ENCODE data around the gene HOXA7.

HOXA7 gene

DNA sequence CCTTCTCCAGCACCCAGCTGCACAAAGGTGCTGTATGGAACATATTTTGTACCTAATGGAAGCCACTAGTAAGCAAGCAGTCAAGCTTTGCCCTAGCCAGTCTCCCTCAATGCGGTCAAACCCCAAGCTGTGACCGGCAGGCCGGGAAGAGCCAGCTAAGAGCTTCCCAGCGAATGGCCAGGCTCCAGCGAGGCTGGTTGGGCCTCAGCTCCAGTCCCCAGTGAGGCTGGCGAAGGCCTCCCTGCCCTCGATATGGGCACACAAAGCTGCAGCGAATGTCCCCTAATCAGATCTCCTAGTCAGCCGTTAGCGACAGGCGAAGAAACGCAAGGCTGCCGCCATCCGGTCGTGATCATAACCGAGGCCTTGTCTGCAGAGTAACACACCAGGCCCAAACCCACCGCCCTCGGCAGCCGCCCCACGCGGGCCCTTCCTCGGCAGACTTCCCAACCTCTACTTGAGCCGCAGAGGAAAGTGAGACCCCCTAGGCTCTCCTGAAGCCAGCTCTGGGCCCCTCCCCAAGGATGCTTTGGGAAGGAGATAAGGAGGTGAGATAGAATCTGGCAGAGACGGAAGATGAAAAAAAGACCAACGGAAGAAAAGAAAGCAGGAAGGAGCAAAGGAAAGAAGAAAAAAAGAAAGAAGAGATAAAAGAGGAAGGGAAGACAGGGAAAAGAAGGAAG lies 11.9 kb upstream of the HOXA7 start:
- no peak for TF ChIP-seq JUND (IDR thresholded peaks at IDR 0.05; ENCODE audit: low read depth)
- in situ Hi-C loops (cut with HindIII; ENCODE audit: low pct_unique_long_range_greater_than_20kb, low sequenced_read_pairs), result no loop called here
- no peak for DNase-seq (ENCODE audit: low read depth in 1 of 2, low spot score in 1 of 2)

- no peak for TF ChIP-seq JUND (IDR thresholded peaks at IDR 0.05; ENCODE audit: low read depth)
- DNase-seq (ENCODE audit: low read depth in 1 of 2, low spot score in 1 of 2), result no peak
- in situ Hi-C loops (cut with HindIII; ENCODE audit: low pct_unique_long_range_greater_than_20kb, low sequenced_read_pairs), result no loop called here
Measured at GRCh38 chr7:27167916-27168264, 11.4 kb upstream of the HOXA7 start.

DNA sequence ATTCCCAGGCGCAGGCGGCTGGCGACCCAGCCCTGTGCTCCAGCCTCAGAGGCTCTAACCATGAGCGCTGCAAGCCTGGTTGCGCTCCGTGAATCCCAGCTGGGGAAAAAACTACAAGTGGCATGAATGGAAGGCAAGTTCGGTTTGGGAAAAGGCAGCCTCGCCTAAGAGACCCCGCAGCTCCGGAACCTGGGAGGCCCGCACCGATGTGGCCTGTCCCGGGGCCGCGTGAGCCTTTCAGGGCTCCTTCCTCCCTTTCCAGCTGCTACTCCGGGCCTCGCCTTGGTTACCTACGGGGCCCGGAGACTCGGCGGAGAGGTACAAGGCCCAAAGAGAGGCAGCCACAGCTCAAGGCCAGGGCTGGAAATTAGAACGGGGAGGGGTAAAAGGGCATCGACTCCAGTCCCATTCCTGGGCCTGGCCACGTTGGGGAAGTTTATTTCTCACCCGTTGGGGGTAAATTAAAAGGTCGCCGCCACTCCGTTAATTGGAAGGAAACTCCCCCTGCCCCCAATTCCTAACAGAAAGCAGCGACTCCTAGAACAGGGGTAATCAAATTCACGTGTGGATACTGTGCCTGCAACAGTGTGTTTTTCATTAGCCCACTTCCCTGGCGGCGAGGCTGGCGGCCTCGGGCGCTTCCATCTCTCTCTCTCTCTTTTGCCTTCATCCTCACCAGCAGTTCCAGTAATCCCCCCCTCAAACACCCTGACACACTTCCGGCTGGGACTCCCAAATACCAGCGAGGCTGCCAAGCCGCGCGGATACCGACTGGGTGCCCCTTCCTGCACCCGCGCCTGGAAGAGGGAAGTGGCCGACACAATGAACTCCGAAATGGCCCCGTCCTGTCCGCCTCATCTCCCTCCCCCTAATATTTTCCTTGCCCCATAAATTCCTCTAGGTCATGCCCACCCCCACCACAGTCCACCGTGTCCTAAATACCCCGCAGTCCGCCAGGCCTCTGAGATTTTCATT lies 10.3 kb upstream of the HOXA7 start:
- no peak for TF ChIP-seq JUND (IDR thresholded peaks at IDR 0.05; ENCODE audit: low read depth)
- in situ Hi-C loops (cut with HindIII; ENCODE audit: low pct_unique_long_range_greater_than_20kb, low sequenced_read_pairs), result no loop called here
- DNase-seq (ENCODE audit: low read depth in 1 of 2, low spot score in 1 of 2), result no peak

GRCh38 chr7:27165996-27166530 lies 9.6 kb upstream of the HOXA7 start:
- DNase-seq (ENCODE audit: low read depth in 1 of 2, low spot score in 1 of 2), result no peak
- in situ Hi-C loops (cut with HindIII; ENCODE audit: low pct_unique_long_range_greater_than_20kb, low sequenced_read_pairs), result no loop called here
- TF ChIP-seq JUND (IDR thresholded peaks at IDR 0.05; ENCODE audit: low read depth), result no peak

- in situ Hi-C loops (cut with HindIII; ENCODE audit: low pct_unique_long_range_greater_than_20kb, low sequenced_read_pairs), result no loop called here
- no peak for DNase-seq (ENCODE audit: low read depth in 1 of 2, low spot score in 1 of 2)
- no peak for TF ChIP-seq JUND (IDR thresholded peaks at IDR 0.05; ENCODE audit: low read depth)
Measured at GRCh38 chr7:27165089-27165995, 8.9 kb upstream of the HOXA7 start, which contains the start of gene HOXA9. Gene HOXA9 (minus strand): TSS chr7:27165537. CDS start chr7:27165457, 80 bp downstream.

GRCh38 chr7:27164367-27165088 lies 8.1 kb upstream of the HOXA7 start:
- DNase-seq (ENCODE audit: low read depth in 1 of 2, low spot score in 1 of 2), result no peak
- TF ChIP-seq JUND (IDR thresholded peaks at IDR 0.05; ENCODE audit: low read depth), result no peak
- in situ Hi-C loops (cut with HindIII; ENCODE audit: low pct_unique_long_range_greater_than_20kb, low sequenced_read_pairs), result no loop called here

DNA sequence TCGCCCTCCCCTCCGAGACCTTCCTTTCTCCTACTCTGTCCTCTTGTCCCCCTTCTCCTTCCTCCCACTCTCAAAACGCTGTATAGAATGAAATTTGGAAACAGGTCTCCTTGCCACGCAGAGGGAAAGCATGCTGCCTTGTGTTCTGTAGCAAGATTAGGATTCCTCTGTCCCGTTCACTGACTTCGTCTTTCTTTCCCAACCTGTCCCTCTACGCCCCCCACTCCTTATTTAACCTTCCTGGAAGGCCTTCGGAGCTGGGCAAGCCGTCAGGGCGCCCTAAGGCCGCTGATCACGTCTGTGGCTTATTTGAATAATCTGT lies 7.5 kb upstream of the HOXA7 start:
- TF ChIP-seq JUND (IDR thresholded peaks at IDR 0.05; ENCODE audit: low read depth), result no peak
- no peak for DNase-seq (ENCODE audit: low read depth in 1 of 2, low spot score in 1 of 2)
- in situ Hi-C loops (cut with HindIII; ENCODE audit: low pct_unique_long_range_greater_than_20kb, low sequenced_read_pairs), result no loop called here

- no peak for TF ChIP-seq JUND (IDR thresholded peaks at IDR 0.05; ENCODE audit: low read depth)
- in situ Hi-C loops (cut with HindIII; ENCODE audit: low pct_unique_long_range_greater_than_20kb, low sequenced_read_pairs), result no loop called here
- no peak for DNase-seq (ENCODE audit: low read depth in 1 of 2, low spot score in 1 of 2)
Measured at GRCh38 chr7:27163288-27164044, 7.0 kb upstream of the HOXA7 start.

DNA sequence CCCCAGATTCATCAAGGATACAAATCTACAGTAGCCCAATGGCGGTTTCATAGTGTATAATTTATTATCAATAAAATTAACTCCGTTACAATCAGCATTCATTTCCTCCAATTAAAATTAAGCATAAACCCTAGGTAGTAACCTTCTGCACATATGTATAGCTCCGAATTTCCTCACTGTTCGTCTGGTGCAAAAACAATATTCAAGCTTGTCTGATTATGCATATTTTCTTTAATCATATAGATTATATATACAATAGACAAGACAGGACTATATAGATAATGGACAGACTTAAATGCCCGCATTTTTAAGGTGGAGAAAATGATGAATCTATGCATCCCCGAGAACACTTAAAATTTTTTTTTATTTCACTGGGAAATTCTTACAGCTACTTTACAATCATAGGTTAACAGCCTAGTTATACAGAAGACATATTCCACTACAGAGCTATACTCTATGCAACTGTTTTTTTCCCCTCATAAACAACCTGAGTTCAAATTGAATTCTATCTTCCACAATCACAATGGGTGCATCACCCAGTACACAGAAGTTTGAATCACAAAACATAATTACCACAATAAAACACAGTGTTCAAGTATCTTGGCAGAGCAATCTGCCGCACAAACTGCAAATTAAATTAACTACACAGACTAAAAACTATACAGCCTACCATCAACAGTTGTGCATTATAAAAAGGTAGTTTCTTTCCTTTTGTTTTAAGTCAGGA lies 6.2 kb upstream of the HOXA7 start:
- no peak for TF ChIP-seq JUND (IDR thresholded peaks at IDR 0.05; ENCODE audit: low read depth)
- in situ Hi-C loops (cut with HindIII; ENCODE audit: low pct_unique_long_range_greater_than_20kb, low sequenced_read_pairs), result no loop called here
- no peak for DNase-seq (ENCODE audit: low read depth in 1 of 2, low spot score in 1 of 2)

DNA sequence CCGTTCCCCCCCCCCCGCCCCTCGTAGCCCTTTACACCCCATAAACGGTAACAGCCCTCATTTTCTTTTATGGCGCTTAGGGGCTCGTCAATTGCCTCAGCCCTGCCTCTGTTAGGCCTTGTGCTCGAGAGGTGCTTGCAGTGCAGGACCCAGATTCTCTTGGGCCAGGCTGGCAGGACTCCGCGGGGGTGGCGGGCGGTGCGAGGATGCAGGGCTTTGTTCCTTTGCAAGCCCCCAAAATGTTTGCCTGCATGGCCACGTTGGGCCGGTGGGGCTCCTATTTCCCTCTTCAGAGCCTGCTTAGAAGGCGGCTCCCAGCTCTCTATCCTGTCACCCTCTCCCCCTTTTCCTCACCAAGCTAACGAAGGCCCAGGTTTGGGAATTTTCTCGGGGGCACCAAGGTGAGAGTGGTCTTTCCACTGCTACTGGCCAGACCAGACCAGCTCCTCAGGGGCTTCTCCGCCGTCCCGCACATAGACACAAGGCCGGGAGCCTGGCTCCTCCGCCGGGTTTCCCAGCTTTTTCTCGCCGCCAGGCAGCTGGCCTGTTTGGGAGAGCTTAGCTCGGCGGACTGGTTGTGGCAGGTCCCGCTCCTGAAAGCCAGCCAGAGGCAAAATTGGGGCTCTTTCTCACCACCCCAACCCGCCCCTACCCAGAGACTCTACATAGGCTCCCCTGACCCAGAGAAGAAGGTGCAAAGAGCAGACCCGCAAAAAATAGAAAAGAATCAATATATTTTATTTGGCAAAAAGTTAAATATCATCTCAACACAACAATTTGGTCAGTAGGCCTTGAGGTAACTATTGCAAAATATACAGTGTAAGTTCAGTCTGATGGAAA lies 5.5 kb upstream of the HOXA7 start:
- TF ChIP-seq JUND (IDR thresholded peaks at IDR 0.05; ENCODE audit: low read depth), result no peak
- no peak for DNase-seq (ENCODE audit: low read depth in 1 of 2, low spot score in 1 of 2)

More for the DNA sequence above, 5.5 kb upstream of the HOXA7 start:
- in situ Hi-C loops (cut with HindIII; ENCODE audit: low pct_unique_long_range_greater_than_20kb, low sequenced_read_pairs), result no loop called here

Data from T47D (cell line).